SK-N-MC (cell line): ENCODE measurements around the gene ANK3.

Experiments
- DNase-seq: peaks from one replicate; pipeline ENCODE4 v3.0.0-alpha.2; 2011; ENCODE audit warnings: low read depth, low spot score
- H3K27ac ChIP-seq: fragments of 200-600 bp; sonication (generic); 2 replicates; pipeline ENCODE4 v1.5.1; 2016; ENCODE audit warnings: mixed run types
- H3K36me3 ChIP-seq: fragments of 200-600 bp; sonication (generic); 2 replicates; pipeline ENCODE4 v1.6.1; 2017; ENCODE audit warnings: antibody characterized with exemption, low read length, mixed read lengths; ENCODE audit not compliant: insufficient read depth
- H3K4me3 ChIP-seq: fragments of 200-600 bp; sonication (generic); 2 replicates; pipeline ENCODE4 v1.5.1; 2016
- H3K9ac ChIP-seq: fragments of 200-600 bp; sonication (generic); 2 replicates; pipeline ENCODE4 v1.8.0; 2017; ENCODE audit warnings: mixed run types, mixed read lengths; ENCODE audit not compliant: insufficient read length
- H3K9me3 ChIP-seq: fragments of 200-600 bp; sonication (generic); 2 replicates; pipeline ENCODE4 v1.6.1; 2017; ENCODE audit warnings: low read depth, mild to moderate bottlenecking, antibody characterized with exemption, low read length, moderate library complexity, mixed read lengths
- EZH2 ChIP-seq: fragments of 200-600 bp; sonication (generic); IDR thresholded peaks from one replicate; pipeline ENCODE4 v1.6.1; 2017; ENCODE audit warnings: antibody characterized with exemption
- FOXP2 ChIP-seq: optimal IDR thresholded peaks from 2 replicates; pipeline ENCODE3; 2011; ENCODE audit warnings: mild to moderate bottlenecking, moderate library complexity; ENCODE audit not compliant: insufficient read depth; ENCODE audit errors: extremely low read length, control extremely low read depth
- POLR2AphosphoS5 ChIP-seq: IDR thresholded peaks from 2 replicates; pipeline ENCODE4 v1.6.1; 2012; ENCODE audit warnings: mild to moderate bottlenecking, low read depth, low read length, borderline replicate concordance

Gene ANK3

DNA sequence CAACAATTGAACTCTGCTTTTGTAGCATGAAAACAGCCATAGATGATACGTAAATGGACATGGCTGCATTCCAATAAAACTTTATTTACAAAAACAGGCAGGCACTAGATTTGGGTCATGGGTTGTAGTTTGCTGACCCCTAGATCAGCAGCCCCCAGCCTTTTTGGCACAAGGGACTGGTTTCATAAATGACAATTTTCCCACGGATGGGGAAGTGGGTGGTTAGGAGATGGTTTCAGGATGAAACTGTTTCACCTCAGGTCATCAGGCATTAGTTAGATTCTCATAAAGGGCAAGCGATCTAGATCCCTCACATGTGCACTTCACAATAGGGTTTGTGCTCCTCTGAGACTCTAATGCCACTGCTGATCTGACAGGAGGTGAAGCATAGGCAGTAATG, 16.5 kb upstream of the ANK3 start:
- H3K27ac ChIP-seq = no peak overlapping the region
- H3K36me3 ChIP-seq = no peaks in the 10 kb centered on the region
- H3K4me3 ChIP-seq = no peak overlapping the region
- no peak for DNase-seq
- H3K9me3 ChIP-seq = no peaks in the 10 kb centered on the region
- TF ChIP-seq EZH2 (no peak), FOXP2 (no peak), POLR2AphosphoS5 (no peak)
- H3K9ac ChIP-seq = no peak overlapping the region

DNA sequence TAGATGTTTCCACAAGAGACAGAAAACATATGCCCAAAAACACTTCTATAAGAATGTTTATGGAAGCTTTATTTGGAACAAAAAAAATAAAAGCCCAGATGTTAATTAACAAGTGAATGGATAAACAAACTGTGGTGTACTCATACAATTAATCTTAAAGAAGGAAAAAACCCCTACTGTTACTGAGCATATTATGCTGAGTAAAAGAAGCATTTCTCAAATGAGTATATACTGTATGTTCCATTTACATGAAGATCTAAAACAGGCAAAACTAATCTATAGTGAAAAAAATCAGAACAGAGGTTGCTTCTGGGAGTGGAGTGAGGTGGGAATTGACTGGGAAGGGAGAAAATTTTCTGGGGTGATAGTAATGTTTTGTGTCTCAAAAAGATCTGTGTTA, 15.5 kb upstream of the ANK3 start:
- H3K9ac ChIP-seq = no peak overlapping the region
- DNase-seq = no peak
- no peaks in the 10 kb centered on the region for H3K9me3 ChIP-seq
- TF ChIP-seq POLR2AphosphoS5 (no peak), EZH2 (no peak), FOXP2 (no peak)
- no peaks in the 10 kb centered on the region for H3K36me3 ChIP-seq
- H3K27ac ChIP-seq = no peak overlapping the region
- H3K4me3 ChIP-seq = no peak overlapping the region

DNA sequence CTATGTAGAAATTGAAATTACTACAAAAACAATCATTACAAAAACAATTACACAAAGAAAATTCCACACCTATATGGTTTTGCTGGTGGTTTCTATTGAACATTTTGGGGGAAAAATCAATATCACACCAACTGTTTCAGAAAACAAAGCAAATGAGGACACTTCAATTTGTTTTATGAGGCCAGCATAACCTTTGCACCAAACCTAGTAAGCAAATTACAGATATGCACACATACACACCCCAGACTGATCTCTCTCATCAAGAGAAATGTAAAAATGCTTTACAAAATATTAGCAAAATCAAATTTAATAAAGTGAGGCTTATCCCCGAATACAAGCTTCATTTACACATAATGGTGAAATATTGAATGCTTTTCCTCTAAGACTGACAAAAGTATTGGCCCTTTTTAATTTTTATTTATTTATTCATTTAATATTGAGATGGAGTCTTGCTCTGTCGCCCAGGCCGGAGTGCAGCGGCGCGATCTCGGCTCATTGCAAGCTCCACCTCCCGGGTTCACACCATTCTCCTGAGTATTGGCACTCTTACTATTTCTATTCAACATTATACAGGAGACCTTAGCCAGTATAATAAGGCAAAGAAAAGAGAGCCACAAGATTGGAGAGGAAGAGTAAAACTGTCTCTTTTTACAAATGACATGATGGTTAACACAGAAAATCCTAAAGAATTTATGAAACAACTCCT, 13.6 kb upstream of the ANK3 start:
- Histone ChIP-seq H3K9ac (no peak overlapping the region), H3K4me3 (no peak overlapping the region)
- TF ChIP-seq POLR2AphosphoS5 = no peak
- no peak for TF ChIP-seq FOXP2
- TF ChIP-seq EZH2 = no peak

DNA sequence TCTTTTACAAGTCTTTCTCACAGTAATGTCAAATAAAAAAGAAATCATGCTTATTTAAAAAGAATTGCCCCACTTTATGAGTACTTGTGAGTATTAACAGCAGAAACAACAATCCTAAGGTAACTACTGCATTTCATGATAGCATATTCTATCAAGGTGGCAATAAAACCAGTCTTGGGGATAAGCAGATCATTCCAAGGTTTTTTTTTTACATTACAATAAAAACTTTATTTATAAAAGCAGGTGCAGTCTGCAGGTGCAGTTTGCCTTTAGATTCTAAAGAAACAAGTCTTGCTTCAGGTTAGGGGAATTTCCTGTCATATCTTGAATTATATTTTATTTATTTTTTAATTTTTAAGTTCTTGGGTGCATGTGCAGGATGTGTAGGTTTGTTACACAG, 10.7 kb upstream of the ANK3 start:
- Histone ChIP-seq H3K36me3 (no peaks in the 10 kb centered on the region), H3K9ac (no peak overlapping the region), H3K4me3 (no peak overlapping the region), H3K9me3 (no peaks in the 10 kb centered on the region), H3K27ac (no peak overlapping the region)
- no peak for TF ChIP-seq POLR2AphosphoS5
- no peak for TF ChIP-seq EZH2
- TF ChIP-seq FOXP2 = no peak
- DNase-seq = no peak

More for the DNA sequence above, 13.6 kb upstream of the ANK3 start:
- Histone ChIP-seq H3K9me3 (no peaks in the 10 kb centered on the region), H3K27ac (no peak overlapping the region), H3K36me3 (no peaks in the 10 kb centered on the region)
- no peak for DNase-seq

DNA sequence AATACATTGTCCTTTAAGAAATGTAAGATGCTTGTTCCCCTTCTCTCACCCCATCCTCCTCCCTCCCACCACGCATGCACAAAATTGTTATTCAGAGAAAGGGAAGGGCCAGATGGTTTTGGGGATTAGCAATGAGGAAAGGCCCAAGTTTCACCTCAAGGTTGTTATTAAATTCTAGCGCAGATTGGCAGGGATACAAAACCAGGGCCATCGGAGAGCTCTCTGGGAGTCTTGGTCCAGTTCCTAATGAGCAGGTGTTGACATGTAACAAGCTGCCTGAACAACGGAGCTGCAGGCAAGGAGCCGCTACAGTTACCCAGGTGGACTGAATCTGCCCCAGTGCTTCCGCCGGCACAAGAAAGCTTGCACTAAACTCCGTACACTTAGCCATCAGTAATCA, 9.7 kb upstream of the ANK3 start:
- Histone ChIP-seq H3K9me3 (no peaks in the 10 kb centered on the region), H3K4me3 (no peak overlapping the region), H3K9ac (no peak overlapping the region), H3K27ac (no peak overlapping the region), H3K36me3 (no peaks in the 10 kb centered on the region)
- TF ChIP-seq EZH2 (no peak), POLR2AphosphoS5 (no peak), FOXP2 (no peak)
- no peak for DNase-seq

DNA sequence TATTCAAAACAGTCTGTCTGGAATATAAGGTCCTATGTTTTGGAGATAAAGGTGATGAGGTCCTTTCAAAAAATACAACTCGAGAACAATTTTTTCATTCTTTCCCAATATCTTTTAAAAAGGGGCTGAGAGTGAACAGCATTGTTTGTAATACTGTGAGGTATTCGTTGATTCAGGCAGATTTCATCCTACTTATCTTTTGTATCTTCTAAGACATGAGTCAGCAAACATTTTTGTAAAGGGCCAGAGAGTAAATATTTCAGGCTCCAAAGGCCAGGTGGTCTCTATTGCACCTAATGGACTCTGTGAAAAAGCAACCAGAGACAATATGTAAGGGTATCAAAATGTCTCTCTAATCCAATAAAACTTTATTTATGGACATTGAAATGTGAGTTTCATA, 8.1 kb upstream of the ANK3 start:
- Histone ChIP-seq H3K4me3 (no peak overlapping the region), H3K36me3 (no peaks in the 10 kb centered on the region), H3K27ac (no peak overlapping the region), H3K9ac (no peak overlapping the region), H3K9me3 (no peaks in the 10 kb centered on the region)
- TF ChIP-seq FOXP2 = no peak
- TF ChIP-seq POLR2AphosphoS5 = no peak
- DNase-seq = no peak

DNA sequence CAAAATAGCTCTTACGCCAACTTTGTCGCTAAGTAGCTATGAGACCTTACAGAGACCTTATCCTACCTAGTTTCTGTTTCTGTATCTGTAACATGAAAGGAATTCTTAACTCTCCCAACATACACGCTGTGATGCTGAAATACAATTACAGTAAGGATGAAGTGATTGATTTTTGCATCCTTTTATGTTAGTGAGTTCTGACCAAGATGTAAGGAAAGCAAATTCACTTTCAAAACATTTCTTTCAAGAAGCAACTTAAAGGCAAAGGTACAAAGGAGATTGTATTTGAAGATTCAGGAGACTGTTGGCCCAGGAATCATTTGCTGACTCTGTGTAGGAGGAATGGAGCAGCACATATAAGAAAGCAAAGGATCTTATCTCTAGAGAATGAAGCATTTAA, 7.1 kb upstream of the ANK3 start:
- no peak for TF ChIP-seq FOXP2
- TF ChIP-seq EZH2 = no peak
- no peak for TF ChIP-seq POLR2AphosphoS5
- Histone ChIP-seq H3K9ac (no peak overlapping the region), H3K4me3 (no peak overlapping the region), H3K27ac (no peak overlapping the region), H3K9me3 (no peaks in the 10 kb centered on the region), H3K36me3 (no peaks in the 10 kb centered on the region)
- DNase-seq = no peak

DNA sequence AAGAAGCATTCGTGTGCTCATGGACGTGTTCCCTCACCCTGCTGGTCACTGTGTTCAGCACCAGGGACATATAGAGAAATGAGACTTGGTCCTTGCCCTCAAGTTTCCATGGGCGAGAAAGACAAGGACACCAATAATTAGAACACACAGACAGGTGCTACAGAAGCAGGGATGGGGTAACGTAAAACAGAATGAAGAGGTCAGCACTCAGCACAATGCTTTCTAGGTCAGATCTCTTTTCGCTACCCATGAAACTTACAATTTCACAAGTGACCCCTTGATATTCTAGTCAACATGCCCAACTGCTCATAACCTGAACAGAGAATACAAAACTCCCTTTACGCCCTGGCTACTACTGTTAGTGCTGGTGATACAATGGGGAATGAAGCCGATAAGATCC, 6.0 kb upstream of the ANK3 start:
- Histone ChIP-seq H3K9me3 (no peaks in the 10 kb centered on the region), H3K4me3 (no peak overlapping the region), H3K36me3 (no peaks in the 10 kb centered on the region), H3K9ac (no peak overlapping the region), H3K27ac (no peak overlapping the region)
- no peak for TF ChIP-seq POLR2AphosphoS5
- no peak for TF ChIP-seq EZH2
- no peak for DNase-seq

DNA sequence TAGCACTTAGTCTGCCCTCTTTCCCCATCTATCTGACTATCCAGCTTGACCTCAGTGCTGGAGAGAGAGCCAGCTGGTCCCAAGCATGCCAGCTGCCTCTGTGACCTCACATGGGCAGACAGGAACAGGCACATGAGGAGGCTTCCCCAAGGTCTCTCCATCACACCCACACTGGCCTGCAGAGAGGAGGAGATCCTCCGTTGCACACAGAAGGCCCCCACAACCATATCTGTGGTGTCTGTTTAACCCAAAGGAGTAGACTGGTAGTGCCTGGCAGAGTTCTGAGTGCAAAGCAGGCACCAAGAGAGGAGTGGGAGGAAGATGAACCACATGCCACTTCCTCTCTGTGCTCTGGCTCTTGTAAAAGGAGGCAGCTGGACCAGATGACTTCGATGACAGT, 4.8 kb upstream of the ANK3 start:
- no peak overlapping the region for H3K27ac ChIP-seq
- DNase-seq = no peak
- no peak overlapping the region for H3K4me3 ChIP-seq
- no peaks in the 10 kb centered on the region for H3K9me3 ChIP-seq
- TF ChIP-seq POLR2AphosphoS5 (no peak), FOXP2 (no peak)
- no peak overlapping the region for H3K9ac ChIP-seq
- no peaks in the 10 kb centered on the region for H3K36me3 ChIP-seq
